ENCODE results near the gene EOLA2. TPM values are rescaled to one million over a fixed set of nuclear protein-coding genes. Genes with fewer than 3 reads are reported as not detected.

Gene EOLA2
- total RNA-seq, 4 donors from 2014 or later = 35.0 to 40.8 (median 38.3) TPM

- 11 to 36% methylated on average over 6 to 9 of the region's 9 CpGs for WGBS, 2 donors
- no peaks in the 10 kb centered on the region for H3K36me3 ChIP-seq
- no peaks in the 10 kb centered on the region for H3K4me1 ChIP-seq
- TF ChIP-seq POLR2A (IDR thresholded peaks at IDR 0.05) (no peak), CTCF (IDR thresholded peaks at IDR 0.05) (peak; percentile 28 to 64 (median 61))
- no peaks in the 10 kb centered on the region for H3K27me3 ChIP-seq
- H3K4me3 ChIP-seq = no peak overlapping the region
- no peaks in the 10 kb centered on the region for H3K9me3 ChIP-seq
- peak; percentile 16 to 29 for DNase-seq (ENCODE audit: low spot score in 2 of 2)
- peak overlapping the region in 2 of 4 donors; percentile 39 to 58 for H3K27ac ChIP-seq
Measured at GRCh38 chrX:149962859-149963757, 24.8 kb upstream of the EOLA2 start.

GRCh38 chrX:149962010-149962409 lies 23.7 kb upstream of the EOLA2 start:
- Histone ChIP-seq H3K4me1 (no peaks in the 10 kb centered on the region), H3K4me3 (no peak overlapping the region), H3K27me3 (no peaks in the 10 kb centered on the region), H3K36me3 (no peaks in the 10 kb centered on the region), H3K27ac (no peak overlapping the region), H3K9me3 (no peaks in the 10 kb centered on the region)
- DNase-seq (ENCODE audit: low spot score in 2 of 2) = no peak
- TF ChIP-seq CTCF (IDR thresholded peaks at IDR 0.05) (no peak), EP300 (IDR thresholded peaks at IDR 0.05) (no peak), POLR2A (IDR thresholded peaks at IDR 0.05) (no peak)

GRCh38 chrX:149961572-149961971 lies 23.3 kb upstream of the EOLA2 start:
- TF ChIP-seq EP300 (IDR thresholded peaks at IDR 0.05) = no peak
- TF ChIP-seq CTCF (IDR thresholded peaks at IDR 0.05) = no peak
- TF ChIP-seq POLR2A (IDR thresholded peaks at IDR 0.05) = no peak
- no peaks in the 10 kb centered on the region for H3K27me3 ChIP-seq
- H3K36me3 ChIP-seq = no peaks in the 10 kb centered on the region
- H3K27ac ChIP-seq = peak overlapping the region in 1 of 4 donors; percentile 15
- DNase-seq (ENCODE audit: low spot score in 2 of 2) = no peak
- 54 to 55% methylated on average over 2 of the region's 2 CpGs for WGBS, 2 donors
- H3K4me3 ChIP-seq = no peak overlapping the region
- H3K4me1 ChIP-seq = no peaks in the 10 kb centered on the region
- no peaks in the 10 kb centered on the region for H3K9me3 ChIP-seq

- Histone ChIP-seq H3K4me3 (no peak overlapping the region), H3K36me3 (peaks cover 0 to 8% (median 0%) of the 10 kb centered on the region in 3 donors), H3K27ac (no peak overlapping the region), H3K27me3 (no peaks in the 10 kb centered on the region), H3K4me1 (peaks cover 0 to 3% (median 0%) of the 10 kb centered on the region in 4 donors), H3K9me3 (no peaks in the 10 kb centered on the region)
- TF ChIP-seq POLR2A (IDR thresholded peaks at IDR 0.05) (no peak), CTCF (IDR thresholded peaks at IDR 0.05) (peak; percentile 7 to 47 (median 38))
- peak in 1 of 2 donors; percentile 49 for DNase-seq (ENCODE audit: low spot score in 2 of 2)
- WGBS, 2 donors = 0 to 20% methylated on average over 1 of the region's 1 CpG
Measured at GRCh38 chrX:149950681-149951080, 12.4 kb upstream of the EOLA2 start.

GRCh38 chrX:149949743-149950436 lies 11.6 kb upstream of the EOLA2 start:
- WGBS, 2 donors = 56 to 68% methylated on average over 6 of the region's 6 CpGs
- H3K36me3 ChIP-seq = peaks cover 0 to 11% (median 0%) of the 10 kb centered on the region in 3 donors
- no peak overlapping the region for H3K27ac ChIP-seq
- H3K9me3 ChIP-seq = no peaks in the 10 kb centered on the region
- H3K27me3 ChIP-seq = no peaks in the 10 kb centered on the region
- no peak overlapping the region for H3K4me3 ChIP-seq
- peaks cover 0 to 3% (median 0%) of the 10 kb centered on the region in 4 donors for H3K4me1 ChIP-seq
- DNase-seq (ENCODE audit: low spot score in 2 of 2) = no peak
- TF ChIP-seq POLR2A (IDR thresholded peaks at IDR 0.05) (no peak), CTCF (IDR thresholded peaks at IDR 0.05) (no peak), EP300 (IDR thresholded peaks at IDR 0.05) (no peak)

Measured in tibial nerve (tissue), 4 donors.